ENCODE results near the gene LRRD1. TPM values are rescaled to one million over a fixed set of nuclear protein-coding genes. Genes with fewer than 3 reads are reported as not detected.

The LRRD1 gene
- total RNA-seq, 2 donors from 2014 or later = 0.40 TPM; not detected in 1

- H3K27me3 ChIP-seq (replicated peaks; ENCODE audit: insufficient read depth) = no peaks in the 10 kb centered on the region
- WGBS = under 1% methylated on average over 36 of the region's 42 CpGs
- peak overlapping the region; percentile 97 to 99 for H3K27ac ChIP-seq
- peak overlapping the region; percentile 83 to 98 for H3K4me3 ChIP-seq
- H3K4me1 ChIP-seq (replicated peaks) = peaks cover 6% of the 10 kb centered on the region
- H3K9me3 ChIP-seq = no peaks in the 10 kb centered on the region
- peak; percentile 63 to 85 (median 79) for TF ChIP-seq CTCF (IDR thresholded peaks at IDR 0.05)
- TF ChIP-seq POLR2A (IDR thresholded peaks at IDR 0.05) = no peak
- peak; percentile 64 for DNase-seq (ENCODE audit: low spot score)
- intact Hi-C loops (cut with DNase I) = loop anchor here (2.0 to 5.0 kb wide), 3 partner anchors 92 to 313 kb away; partner anchors contain the start of genes AKAP9 and GATAD1
- H3K36me3 ChIP-seq = no peaks in the 10 kb centered on the region
These were observed 45.1 kb downstream of the LRRD1 start for GRCh38 chr7:92133737-92134270.

- no peak for DNase-seq (ENCODE audit: low spot score)
- TF ChIP-seq POLR2A (IDR thresholded peaks at IDR 0.05) (no peak), POLR2AphosphoS5 (IDR thresholded peaks at IDR 0.05) (no peak), CTCF (IDR thresholded peaks at IDR 0.05) (no peak)
- intact Hi-C loops (cut with DNase I) = loop anchor here (5.0 kb wide), 1 partner anchor 91 kb away; no protein-coding TSS in a partner anchor
- Histone ChIP-seq H3K27ac (peak overlapping the region; percentile 97 to 99), H3K4me3 (peak overlapping the region; percentile 83 to 98), H3K36me3 (no peaks in the 10 kb centered on the region), H3K27me3 (replicated peaks; ENCODE audit: insufficient read depth) (no peaks in the 10 kb centered on the region), H3K4me1 (replicated peaks) (peaks cover 6% of the 10 kb centered on the region), H3K9me3 (no peaks in the 10 kb centered on the region)
- 29% methylated on average over 15 of the region's 15 CpGs for WGBS
These were observed 45.7 kb downstream of the LRRD1 start for GRCh38 chr7:92133133-92133736.

- WGBS = 6% methylated on average over 4 of the region's 4 CpGs
- Histone ChIP-seq H3K9me3 (no peaks in the 10 kb centered on the region), H3K27ac (no peak overlapping the region), H3K4me3 (no peak overlapping the region), H3K4me1 (replicated peaks) (peaks cover 6% of the 10 kb centered on the region), H3K27me3 (replicated peaks; ENCODE audit: insufficient read depth) (no peaks in the 10 kb centered on the region), H3K36me3 (no peaks in the 10 kb centered on the region)
- no peak for TF ChIP-seq CTCF (IDR thresholded peaks at IDR 0.05)
- no peak for TF ChIP-seq POLR2AphosphoS5 (IDR thresholded peaks at IDR 0.05)
- TF ChIP-seq POLR2A (IDR thresholded peaks at IDR 0.05) = no peak
- intact Hi-C loops (cut with DNase I) = loop anchor here (5.0 kb wide), 1 partner anchor 90 kb away; no protein-coding TSS in a partner anchor
- DNase-seq (ENCODE audit: low spot score) = no peak
These were observed 47.1 kb downstream of the LRRD1 start for GRCh38 chr7:92131764-92132330.

DNA sequence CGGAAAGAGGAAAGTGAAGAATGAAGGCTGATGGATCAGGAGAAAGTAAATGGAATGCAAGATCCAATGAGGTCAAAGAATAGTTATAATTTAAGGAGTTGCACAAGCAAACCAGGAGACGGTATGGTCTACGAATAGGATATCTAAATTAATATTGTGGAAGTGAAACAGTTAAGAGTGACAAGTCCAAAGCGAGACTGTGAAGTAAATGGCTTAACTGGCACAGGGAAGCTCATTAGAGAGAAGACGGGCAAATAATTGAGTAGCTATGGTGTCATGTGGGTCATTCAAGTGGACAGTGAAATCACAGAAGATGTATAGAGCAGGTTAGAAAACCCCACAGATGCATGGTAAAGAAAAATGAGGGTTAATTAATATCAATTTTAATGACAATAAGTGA, 47.8 kb downstream of the LRRD1 start:
- Histone ChIP-seq H3K27me3 (replicated peaks; ENCODE audit: insufficient read depth) (no peaks in the 10 kb centered on the region), H3K36me3 (no peaks in the 10 kb centered on the region), H3K9me3 (no peaks in the 10 kb centered on the region), H3K4me3 (no peak overlapping the region), H3K4me1 (replicated peaks) (peaks cover 6% of the 10 kb centered on the region), H3K27ac (no peak overlapping the region)
- DNase-seq (ENCODE audit: low spot score) = no peak
- TF ChIP-seq POLR2A (IDR thresholded peaks at IDR 0.05) (no peak), CTCF (IDR thresholded peaks at IDR 0.05) (no peak), POLR2AphosphoS5 (IDR thresholded peaks at IDR 0.05) (no peak)
- WGBS = 89% methylated on average over 5 of the region's 5 CpGs
- intact Hi-C loops (cut with DNase I) = loop anchor here (5.0 kb wide), 1 partner anchor 89 kb away; no protein-coding TSS in a partner anchor

Measured in prostate gland (tissue), 2 donors.